ENCODE data around the gene PPP1R3D. TPM values are rescaled to one million over a fixed set of nuclear protein-coding genes. Genes with fewer than 3 reads are reported as not detected.

Gene PPP1R3D
- total RNA-seq, 2 experiments from 2014 or later: 7.0 to 7.5 TPM

DNA sequence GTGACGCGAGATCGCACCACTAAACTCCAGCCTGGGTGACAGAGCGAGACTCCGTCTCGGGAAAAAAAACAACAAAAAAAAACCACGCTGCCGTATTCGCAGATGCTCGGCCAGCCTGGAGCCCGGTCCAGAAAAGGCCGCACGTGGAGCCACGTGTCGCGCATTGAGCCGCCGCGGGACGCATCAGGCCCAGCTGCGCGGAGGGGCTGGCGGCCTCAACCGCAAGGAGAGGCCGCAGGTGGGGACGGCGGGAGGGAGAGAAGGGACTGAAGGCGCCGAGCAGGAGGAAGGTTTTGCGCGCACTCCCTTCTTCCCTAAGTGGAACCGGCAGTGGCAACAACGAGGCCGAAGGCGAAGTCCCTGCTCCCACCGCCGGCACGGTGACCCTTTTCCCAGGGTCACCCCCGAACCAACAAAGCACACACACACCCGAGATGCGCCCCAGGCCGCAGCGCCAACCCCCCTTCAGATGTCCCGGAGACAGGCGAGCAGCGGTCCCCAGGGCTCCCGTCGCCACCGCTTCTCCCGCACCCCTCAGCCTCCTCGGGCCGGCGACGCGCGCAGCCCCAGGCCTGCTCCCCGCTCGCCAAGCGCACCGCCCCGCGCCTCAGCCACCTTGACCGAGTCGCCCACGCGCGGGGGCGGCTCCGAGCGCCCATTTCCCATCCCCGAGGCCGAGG is 7.3 kb downstream of the PPP1R3D start:
- no peak for DNase-seq
- Mint-ChIP-seq H3K27me3 (peaks cover 8% of the 10 kb centered on the region), H3K36me3 (ENCODE audit: low read depth) (no peaks in the 10 kb centered on the region), H3K27ac (peak overlapping the region; percentile 41), H3K9me3 (no peaks in the 10 kb centered on the region), H3K4me1 (peaks cover 28% of the 10 kb centered on the region), H3K4me3 (peak overlapping the region; percentile 50)
- ChIA-PET POLR2A (no interaction called here), CTCF (interaction anchor here (1.3 kb wide), 1 partner anchor 8 kb away, joined by 4 read pairs; the partner anchor contains the start of genes FAM217B and PPP1R3D)

DNA sequence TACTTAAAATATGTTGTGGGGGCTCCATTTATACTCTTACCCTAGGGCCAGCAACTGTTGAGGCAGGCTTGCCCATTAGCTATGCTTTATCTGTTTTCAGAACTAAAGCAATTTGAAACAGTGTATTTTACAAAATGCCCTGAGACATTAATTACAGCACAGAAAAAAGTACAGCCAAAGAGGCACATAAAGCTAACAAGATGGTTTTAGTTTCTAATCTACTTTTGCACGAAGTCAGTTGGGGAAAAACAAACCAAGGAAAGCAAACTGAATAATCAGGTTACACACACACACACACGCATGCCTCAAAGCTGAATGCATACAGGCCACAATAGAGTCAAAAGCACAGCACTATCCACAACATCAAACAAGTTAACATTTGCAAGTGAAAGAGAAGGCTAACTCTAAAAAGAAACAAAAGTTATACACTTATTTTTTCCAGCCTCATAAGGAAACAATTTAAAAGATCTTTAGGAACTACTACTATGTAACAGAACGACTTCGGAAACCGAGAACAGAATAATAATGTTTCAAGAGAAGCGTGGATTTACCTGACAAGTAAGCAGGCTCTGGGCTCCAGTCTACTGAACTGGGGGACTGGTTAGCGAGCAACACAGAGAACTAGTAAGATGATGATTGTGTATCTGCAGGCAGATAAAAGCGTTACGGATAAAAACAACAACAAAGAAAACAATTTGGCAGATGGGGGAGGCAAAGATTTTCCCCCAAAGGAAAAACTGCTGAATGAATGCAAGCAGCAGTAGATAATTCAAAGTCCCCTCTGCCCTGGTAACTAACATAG is 8.4 kb downstream of the PPP1R3D start:
- H3K36me3 Mint-ChIP-seq (ENCODE audit: low read depth): no peaks in the 10 kb centered on the region
- CTCF ChIA-PET: interaction anchor here (1.3 kb wide), 1 partner anchor 9 kb away, joined by 4 read pairs; the partner anchor contains the start of genes FAM217B and PPP1R3D
- H3K27ac Mint-ChIP-seq: peak overlapping the region; percentile 72
- POLR2A ChIA-PET: no interaction called here
- H3K9me3 Mint-ChIP-seq: no peaks in the 10 kb centered on the region
- H3K27me3 Mint-ChIP-seq: peaks cover 10% of the 10 kb centered on the region
- H3K4me1 Mint-ChIP-seq: peaks cover 22% of the 10 kb centered on the region
- H3K4me3 Mint-ChIP-seq: peak overlapping the region; percentile 56
- DNase-seq: no peak

DNA sequence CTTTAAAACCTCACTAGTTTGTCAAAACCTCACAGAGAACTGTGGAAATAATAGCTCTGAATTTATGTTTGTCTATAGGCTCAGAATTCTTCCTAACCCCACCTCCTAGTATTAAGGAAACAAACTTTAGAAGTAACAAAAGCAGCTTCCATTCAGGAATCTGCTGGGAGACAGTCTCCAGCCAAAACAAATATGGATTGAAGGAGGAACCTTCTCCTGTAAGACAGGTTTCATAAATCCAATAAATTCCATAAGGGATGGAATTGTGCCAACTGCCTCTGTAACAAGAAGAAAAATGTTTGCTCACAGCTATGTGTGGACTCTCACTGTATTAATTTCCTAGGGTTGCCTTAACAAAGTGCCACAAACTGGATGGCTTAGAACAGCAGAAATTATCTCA is 14.2 kb downstream of the PPP1R3D start:
- POLR2A ChIA-PET: no interaction called here
- Mint-ChIP-seq H3K4me3 (no peak overlapping the region), H3K36me3 (ENCODE audit: low read depth) (no peaks in the 10 kb centered on the region), H3K27me3 (peaks cover 25% of the 10 kb centered on the region), H3K4me1 (no peaks in the 10 kb centered on the region), H3K9me3 (no peaks in the 10 kb centered on the region), H3K27ac (no peak overlapping the region)
- CTCF ChIA-PET: interaction anchor here (0.8 kb wide), 1 partner anchor 8 kb away, joined by 3 read pairs; no protein-coding TSS in a partner anchor
- no peak for DNase-seq

DNA sequence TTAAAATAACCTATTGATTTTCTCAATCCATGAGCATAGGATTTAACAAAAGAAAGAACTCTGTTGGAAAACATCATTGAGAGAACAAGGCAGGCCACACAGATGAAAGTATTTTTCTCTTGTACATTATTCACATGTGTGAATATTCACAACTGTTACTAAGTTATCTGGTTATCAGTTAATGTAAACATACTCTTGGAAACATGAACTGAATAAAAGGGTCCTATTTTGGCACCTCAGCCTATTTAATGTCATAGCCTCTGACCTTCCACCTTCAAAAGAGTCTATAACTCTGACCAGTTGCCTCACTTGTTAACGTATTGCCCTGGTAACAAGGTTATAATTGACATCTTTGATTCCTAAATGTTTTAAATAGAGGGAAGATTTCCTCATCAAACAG is 14.7 kb downstream of the PPP1R3D start:
- Mint-ChIP-seq H3K27me3 (peaks cover 25% of the 10 kb centered on the region), H3K9me3 (no peaks in the 10 kb centered on the region), H3K4me3 (no peak overlapping the region), H3K4me1 (no peaks in the 10 kb centered on the region), H3K36me3 (ENCODE audit: low read depth) (no peaks in the 10 kb centered on the region), H3K27ac (no peak overlapping the region)
- no peak for DNase-seq
- POLR2A ChIA-PET: no interaction called here
- CTCF ChIA-PET: interaction anchor here (0.8 kb wide), 1 partner anchor 9 kb away, joined by 3 read pairs; no protein-coding TSS in a partner anchor

DNA sequence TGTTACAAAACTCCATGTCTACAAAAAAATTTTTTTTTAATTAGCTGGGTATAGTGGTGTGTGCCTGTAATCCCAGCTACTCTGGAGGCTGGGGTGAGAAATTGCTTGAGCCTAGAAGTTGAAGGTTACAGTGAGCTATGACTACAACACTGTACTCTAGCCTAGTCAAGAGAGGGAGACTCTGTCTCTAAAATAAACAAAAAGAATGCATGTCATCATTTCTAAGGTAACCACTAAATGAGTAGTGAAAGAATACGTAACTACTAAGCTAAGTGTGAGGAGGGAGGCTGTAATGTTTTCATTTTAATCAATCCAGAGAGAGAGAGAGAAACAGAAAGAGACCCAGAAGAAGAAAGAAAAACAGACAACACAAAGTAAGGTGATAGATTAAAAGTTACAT is 16.6 kb downstream of the PPP1R3D start:
- no peak overlapping the region for H3K4me3 Mint-ChIP-seq
- H3K9me3 Mint-ChIP-seq: no peaks in the 10 kb centered on the region
- ChIA-PET CTCF (no interaction called here), POLR2A (no interaction called here)
- no peak for DNase-seq
- H3K27ac Mint-ChIP-seq: no peak overlapping the region
- no peaks in the 10 kb centered on the region for H3K36me3 Mint-ChIP-seq (ENCODE audit: low read depth)
- H3K4me1 Mint-ChIP-seq: no peaks in the 10 kb centered on the region
- H3K27me3 Mint-ChIP-seq: peaks cover 22% of the 10 kb centered on the region

DNA sequence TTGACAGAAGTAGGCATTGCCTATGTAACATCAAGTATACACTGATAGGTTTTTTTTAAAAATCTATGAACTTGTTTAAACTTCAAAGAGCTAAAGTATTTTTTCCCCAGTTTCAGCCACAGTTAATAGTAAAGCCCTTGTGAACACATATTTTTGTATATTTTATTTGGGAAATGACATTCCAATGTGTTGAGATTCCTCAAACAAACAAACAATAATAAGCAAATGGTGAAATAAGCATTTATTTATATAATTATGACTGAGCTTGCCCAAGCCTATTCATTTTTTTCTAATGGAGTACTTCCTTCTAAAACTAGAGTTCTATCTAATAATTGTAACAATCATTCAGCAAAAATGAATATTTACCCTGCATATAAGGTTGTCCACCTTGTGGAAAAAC is 19.2 kb downstream of the PPP1R3D start:
- CTCF ChIA-PET: no interaction called here
- H3K9me3 Mint-ChIP-seq: no peaks in the 10 kb centered on the region
- no peaks in the 10 kb centered on the region for H3K36me3 Mint-ChIP-seq (ENCODE audit: low read depth)
- H3K4me1 Mint-ChIP-seq: no peaks in the 10 kb centered on the region
- no peak overlapping the region for H3K4me3 Mint-ChIP-seq
- H3K27me3 Mint-ChIP-seq: peaks cover 18% of the 10 kb centered on the region
- POLR2A ChIA-PET: interaction anchor here (0.5 kb wide), 1 partner anchor 208 kb away, joined by 5 read pairs; no protein-coding TSS in a partner anchor
- no peak overlapping the region for H3K27ac Mint-ChIP-seq
- DNase-seq: no peak

DNA sequence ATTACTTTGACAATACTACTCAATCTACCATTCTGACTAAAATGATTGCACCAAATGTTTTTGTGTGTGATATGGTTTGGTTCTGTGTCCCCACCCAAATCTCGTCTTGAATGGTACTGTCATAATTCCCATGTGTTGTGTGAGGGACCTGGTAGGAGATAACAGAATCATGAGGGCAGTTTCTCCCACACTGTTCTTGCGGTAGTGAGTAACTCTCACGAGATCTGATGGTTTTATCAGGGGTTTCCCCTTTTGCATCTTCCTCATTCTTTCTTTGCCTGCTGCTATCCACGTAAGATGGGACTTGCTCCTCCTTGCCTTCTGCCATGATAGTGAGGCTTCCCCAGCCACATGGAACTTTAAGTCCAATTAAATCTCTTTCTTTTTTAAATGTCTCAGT is 27.5 kb downstream of the PPP1R3D start:
- ChIA-PET POLR2A (no interaction called here), CTCF (no interaction called here)
- no peaks in the 10 kb centered on the region for H3K4me1 Mint-ChIP-seq
- no peak overlapping the region for H3K4me3 Mint-ChIP-seq
- DNase-seq: no peak
- H3K9me3 Mint-ChIP-seq: no peaks in the 10 kb centered on the region
- no peaks in the 10 kb centered on the region for H3K27me3 Mint-ChIP-seq
- no peak overlapping the region for H3K27ac Mint-ChIP-seq
- no peaks in the 10 kb centered on the region for H3K36me3 Mint-ChIP-seq (ENCODE audit: low read depth)

DNA sequence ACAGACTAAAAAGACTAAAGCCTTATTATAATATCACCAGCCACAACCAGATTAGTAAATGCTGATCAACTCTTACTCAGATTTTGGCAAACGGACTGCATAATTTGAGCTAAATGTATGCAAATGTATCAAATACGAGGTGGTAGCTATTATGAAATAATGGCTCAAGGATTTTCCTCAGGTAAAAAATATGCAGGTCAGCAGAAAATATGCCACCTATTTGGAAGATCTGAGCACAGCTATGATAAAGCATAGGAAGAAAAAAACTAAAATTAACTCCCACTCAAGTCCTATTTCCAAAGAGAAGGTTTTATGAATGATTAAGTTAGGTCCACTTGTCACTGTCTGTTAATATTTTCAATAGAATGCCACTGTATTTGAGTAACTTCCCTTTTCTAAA is 29.1 kb downstream of the PPP1R3D start:
- Mint-ChIP-seq H3K4me1 (no peaks in the 10 kb centered on the region), H3K9me3 (no peaks in the 10 kb centered on the region), H3K27ac (no peak overlapping the region), H3K36me3 (ENCODE audit: low read depth) (no peaks in the 10 kb centered on the region), H3K27me3 (peaks cover 3% of the 10 kb centered on the region), H3K4me3 (no peak overlapping the region)
- ChIA-PET POLR2A (no interaction called here), CTCF (interaction anchor here (3.7 kb wide), 1 partner anchor 23 kb away, joined by 8 read pairs; the partner anchor contains the start of gene SYCP2)
- DNase-seq: no peak

DNA sequence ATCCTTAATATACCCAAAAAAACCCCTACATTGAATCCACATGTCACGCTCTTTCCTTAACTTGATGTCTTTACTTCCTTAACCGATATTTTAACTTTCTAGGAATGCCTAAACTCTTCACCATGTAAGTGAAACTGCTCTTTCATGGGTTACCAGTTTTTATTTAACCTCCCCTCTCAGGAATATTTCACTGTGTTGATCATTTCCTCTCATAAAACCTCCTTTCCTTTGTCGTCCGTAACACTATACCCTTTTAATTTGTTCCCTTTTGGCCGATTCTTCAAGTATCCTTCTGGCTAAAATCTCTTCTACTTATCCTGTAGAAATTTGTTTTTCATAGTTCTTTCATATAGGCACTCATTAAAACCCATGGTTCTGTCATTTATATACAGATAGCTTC is 31.2 kb downstream of the PPP1R3D start:
- H3K27me3 Mint-ChIP-seq: peaks cover 3% of the 10 kb centered on the region
- DNase-seq: no peak
- no peak overlapping the region for H3K4me3 Mint-ChIP-seq
- no peaks in the 10 kb centered on the region for H3K36me3 Mint-ChIP-seq (ENCODE audit: low read depth)
- no peak overlapping the region for H3K27ac Mint-ChIP-seq
- ChIA-PET CTCF (interaction anchor here (3.7 kb wide), 1 partner anchor 25 kb away, joined by 8 read pairs; the partner anchor contains the start of gene SYCP2), POLR2A (no interaction called here)
- no peaks in the 10 kb centered on the region for H3K9me3 Mint-ChIP-seq
- H3K4me1 Mint-ChIP-seq: no peaks in the 10 kb centered on the region

DNA sequence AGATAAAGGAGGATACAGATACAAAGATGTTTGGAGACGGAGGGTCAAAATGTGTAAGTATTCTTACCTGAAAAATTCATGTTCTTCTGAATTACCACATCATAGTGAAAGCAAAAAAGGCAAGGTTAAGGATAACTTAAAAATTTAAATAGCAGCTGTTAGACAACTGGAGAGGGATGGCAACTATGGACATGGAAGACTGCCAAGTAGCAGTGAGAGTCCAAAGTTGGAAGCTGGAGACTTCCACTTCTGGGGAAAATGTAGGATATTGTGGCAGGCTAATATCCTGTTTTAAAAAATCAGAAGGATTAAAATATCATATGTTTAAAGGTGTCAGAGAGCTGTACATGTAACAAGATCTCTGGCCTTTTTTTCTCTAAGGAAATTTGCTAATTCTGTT is 36.5 kb downstream of the PPP1R3D start:
- CTCF ChIA-PET: no interaction called here
- no peak overlapping the region for H3K4me3 Mint-ChIP-seq

DNA sequence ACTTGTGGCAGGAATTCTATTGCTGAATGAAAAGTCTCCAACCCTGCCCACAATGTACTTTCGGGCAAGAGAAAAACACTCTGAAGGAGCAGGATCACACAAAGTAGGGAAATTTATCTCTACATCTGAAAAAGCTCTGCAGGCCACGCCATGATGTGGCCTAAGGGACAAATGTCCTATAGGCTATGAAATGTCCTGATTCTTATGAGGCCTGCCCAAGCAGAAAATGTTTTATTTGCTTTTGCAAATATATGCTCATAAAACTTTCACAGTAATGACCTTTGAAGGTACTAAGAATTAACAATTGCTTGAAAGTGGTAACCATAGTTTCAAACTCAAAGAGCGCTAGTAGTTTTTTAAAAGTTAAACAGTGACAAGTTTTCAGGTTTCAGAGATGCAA is 37.6 kb downstream of the PPP1R3D start:
- H3K27me3 Mint-ChIP-seq: peaks cover 12% of the 10 kb centered on the region
- H3K9me3 Mint-ChIP-seq: no peaks in the 10 kb centered on the region
- no peak overlapping the region for H3K4me3 Mint-ChIP-seq
- POLR2A ChIA-PET: no interaction called here
- no peaks in the 10 kb centered on the region for H3K4me1 Mint-ChIP-seq
- no peak for DNase-seq
- CTCF ChIA-PET: no interaction called here
- no peak overlapping the region for H3K27ac Mint-ChIP-seq
- no peaks in the 10 kb centered on the region for H3K36me3 Mint-ChIP-seq (ENCODE audit: low read depth)

More for the DNA sequence above, 36.5 kb downstream of the PPP1R3D start:
- no peak overlapping the region for H3K27ac Mint-ChIP-seq
- no peaks in the 10 kb centered on the region for H3K36me3 Mint-ChIP-seq (ENCODE audit: low read depth)
- H3K27me3 Mint-ChIP-seq: peaks cover 12% of the 10 kb centered on the region
- POLR2A ChIA-PET: no interaction called here
- DNase-seq: no peak
- no peaks in the 10 kb centered on the region for H3K9me3 Mint-ChIP-seq
- no peaks in the 10 kb centered on the region for H3K4me1 Mint-ChIP-seq

DNA sequence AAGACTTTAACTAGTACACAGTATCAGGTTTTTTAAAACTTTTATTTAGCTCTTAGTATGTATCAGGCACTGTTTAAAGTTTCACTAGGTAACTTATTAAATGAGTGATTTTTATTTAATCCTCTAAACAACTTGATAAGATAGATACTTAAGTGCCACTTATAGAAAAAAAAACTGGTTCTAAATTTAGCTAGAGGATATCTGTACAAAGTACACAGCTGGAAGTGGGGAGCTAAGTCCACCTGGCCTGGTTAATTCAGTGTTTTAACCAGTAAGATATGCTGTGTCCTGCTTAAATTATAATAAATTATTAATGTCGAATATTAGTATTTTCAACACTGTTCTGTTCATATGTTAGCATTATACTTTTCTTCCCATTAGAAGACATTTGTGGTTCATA is 44.2 kb downstream of the PPP1R3D start:
- no peaks in the 10 kb centered on the region for H3K4me1 Mint-ChIP-seq
- POLR2A ChIA-PET: interaction anchor here (0.6 kb wide), 1 partner anchor 1893 kb away, joined by 4 read pairs; no protein-coding TSS in a partner anchor

DNA sequence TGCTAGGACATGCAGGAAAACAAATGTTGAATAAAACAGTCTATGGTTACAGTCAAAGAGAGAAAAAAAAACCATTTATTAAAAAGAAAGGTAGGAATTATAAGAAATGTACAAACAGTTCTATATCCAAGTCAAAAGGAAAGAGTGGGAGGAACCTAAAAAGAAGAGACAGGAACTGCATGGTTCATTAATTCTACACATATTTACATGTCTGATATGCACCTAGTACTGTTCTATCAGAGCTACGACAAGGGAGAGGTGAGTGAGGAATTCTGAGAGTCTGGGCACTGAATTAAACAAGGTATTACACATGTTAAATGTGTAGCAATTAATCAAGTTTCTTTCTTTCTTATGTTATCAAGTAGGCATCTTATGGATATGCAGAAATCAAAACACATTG is 48.5 kb downstream of the PPP1R3D start:
- Mint-ChIP-seq H3K4me3 (no peak overlapping the region), H3K36me3 (ENCODE audit: low read depth) (peaks cover 3% of the 10 kb centered on the region), H3K27me3 (peaks cover 2% of the 10 kb centered on the region), H3K4me1 (no peaks in the 10 kb centered on the region), H3K27ac (no peak overlapping the region), H3K9me3 (no peaks in the 10 kb centered on the region)
- ChIA-PET CTCF (no interaction called here), POLR2A (no interaction called here)
- no peak for DNase-seq

More for the DNA sequence above, 44.2 kb downstream of the PPP1R3D start:
- no peak for DNase-seq
- Mint-ChIP-seq H3K4me3 (no peak overlapping the region), H3K36me3 (ENCODE audit: low read depth) (no peaks in the 10 kb centered on the region), H3K27ac (no peak overlapping the region), H3K27me3 (peaks cover 6% of the 10 kb centered on the region), H3K9me3 (no peaks in the 10 kb centered on the region)
- CTCF ChIA-PET: no interaction called here

Data from activated CD4-positive, alpha-beta T cell treated with anti-CD3 and anti-CD28 coated beads, Interleukin-2, amount 10 ng/mL, durations not matched to agents 7 days and 5 days (primary cell).